CD14-positive monocyte (primary cell): ENCODE results near the gene THSD7A. TPM values are rescaled to one million over a fixed set of nuclear protein-coding genes. Genes with fewer than 3 reads are reported as not detected.

Experiments used
- DNase-seq, 3 donors: peaks; one replicate each; pipeline ENCODE4 v3.0.0-alpha.2; 2011 to 2022
- H2AFZ ChIP-seq: 2 replicates; pipeline ENCODE4 v1.6.0; 2012; ENCODE audit warnings: mild to moderate bottlenecking, low read depth, low read length, inconsistent platforms; ENCODE audit not compliant: insufficient read depth, poor library complexity, severe bottlenecking
- H3K27ac ChIP-seq, 2 donors: 1 replicate in 1 of 2; 2 replicates in 1 of 2; pipeline ENCODE4 v1.5.1; 2012 to 2013; ENCODE audit warnings: low read length in 2 of 2, control low read depth in 1 of 2, inconsistent platforms in 1 of 2, low read depth in 1 of 2, mild to moderate bottlenecking in 1 of 2
- H3K27me3 ChIP-seq, 2 donors: one replicate each; pipeline versions ENCODE4 v1.6.0 to v1.6.1; 2011 to 2013; ENCODE audit warnings: low read length in 2 of 2; ENCODE audit not compliant: control insufficient read depth in 2 of 2, insufficient read depth in 2 of 2
- H3K36me3 ChIP-seq, 2 donors: replicated peaks in 1 of 2; 1 replicate in 1 of 2; 2 replicates in 1 of 2; pipeline versions ENCODE4 v1.5.1 to v1.6.1; 2012 to 2013; ENCODE audit warnings: low read length in 2 of 2, control low read depth in 1 of 2, inconsistent platforms in 1 of 2, mild to moderate bottlenecking in 1 of 2; ENCODE audit not compliant: insufficient read depth in 2 of 2, control insufficient read depth in 1 of 2
- H3K4me1 ChIP-seq, 2 donors: 1 replicate in 1 of 2; 2 replicates in 1 of 2; pipeline versions ENCODE4 v1.5.1 to v1.6.1; 2012 to 2013; ENCODE audit warnings: low read length in 2 of 2, control low read depth in 1 of 2, inconsistent platforms in 1 of 2, mild to moderate bottlenecking in 1 of 2, moderate library complexity in 1 of 2; ENCODE audit not compliant: insufficient read depth in 2 of 2, control insufficient read depth in 1 of 2
- H3K4me2 ChIP-seq: replicated peaks from 2 replicates; pipeline ENCODE3; 2012; ENCODE audit warnings: low read length, moderate library complexity, mild to moderate bottlenecking; ENCODE audit not compliant: poor library complexity, severe bottlenecking; ENCODE audit errors: extremely low read depth
- H3K4me3 ChIP-seq, 3 experiments: fragments of 200-600 bp in 1 of 3; sonication (generic) in 1 of 3; replicated peaks in 1 of 3; 1 replicate in 2 of 3; 2 replicates in 1 of 3; pipeline ENCODE4 v1.5.1; 2011 to 2013; ENCODE audit warnings: low read length in 3 of 3, mild to moderate bottlenecking in 3 of 3, control low read depth in 2 of 3, low read depth in 2 of 3, inconsistent platforms in 1 of 3, moderate library complexity in 1 of 3
- H3K79me2 ChIP-seq: 2 replicates; pipeline ENCODE4 v1.6.0; 2012; ENCODE audit warnings: mild to moderate bottlenecking, control low read depth, inconsistent platforms, low read length, moderate library complexity; ENCODE audit not compliant: insufficient read depth
- H3K9ac ChIP-seq: 2 replicates; pipeline ENCODE4 v1.6.0; 2017; ENCODE audit warnings: low read length, mild to moderate bottlenecking; ENCODE audit not compliant: insufficient read depth, poor library complexity, severe bottlenecking
- H3K9me3 ChIP-seq, 2 donors: replicated peaks in 1 of 2; 1 replicate in 1 of 2; 2 replicates in 1 of 2; pipeline versions ENCODE4 v1.5.1 to v1.6.1; 2012 to 2013; ENCODE audit warnings: low read length in 2 of 2, control low read depth in 1 of 2; ENCODE audit not compliant: control insufficient read depth in 1 of 2, insufficient read depth in 1 of 2
- H4K20me1 ChIP-seq: 2 replicates; pipeline ENCODE4 v1.6.0; 2012; ENCODE audit warnings: mild to moderate bottlenecking, low read length, control low read depth, moderate library complexity; ENCODE audit not compliant: insufficient read depth
- H3K27ac Mint-ChIP-seq, 7 donors: one replicate each; pipeline ENCODE4 v1.8.0; 2020; ENCODE audit warnings: mild to moderate bottlenecking in 7 of 7, mixed read lengths in 7 of 7, moderate library complexity in 6 of 7, inconsistent platforms in 2 of 7
- H3K27me3 Mint-ChIP-seq, 3 donors: one replicate each; pipeline ENCODE4 v1.8.0; 2021 to 2022; ENCODE audit warnings: low read depth in 3 of 3, mild to moderate bottlenecking in 3 of 3, mixed read lengths in 3 of 3, moderate library complexity in 3 of 3, inconsistent platforms in 1 of 3
- H3K36me3 Mint-ChIP-seq, 2 donors: one replicate each; pipeline ENCODE4 v1.8.0; 2020; ENCODE audit warnings: mixed read lengths in 2 of 2, inconsistent platforms in 1 of 2, mild to moderate bottlenecking in 1 of 2
- H3K4me1 Mint-ChIP-seq: one replicate; pipeline ENCODE4 v1.8.0; 2020; ENCODE audit warnings: mild to moderate bottlenecking, mixed read lengths
- H3K4me3 Mint-ChIP-seq, 2 donors: one replicate each; pipeline ENCODE4 v1.8.0; 2020; ENCODE audit warnings: mild to moderate bottlenecking in 2 of 2, mixed read lengths in 2 of 2, moderate library complexity in 1 of 2
- H3K9me3 Mint-ChIP-seq, 7 donors: one replicate each; pipeline ENCODE4 v1.8.0; 2020 to 2022; ENCODE audit warnings: mixed read lengths in 7 of 7, mild to moderate bottlenecking in 6 of 7, moderate library complexity in 6 of 7, inconsistent platforms in 2 of 7
- CTCF ChIP-seq: fragments of 200-600 bp; IDR thresholded peaks from one replicate; pipeline ENCODE4 v1.8.0; 2022; ENCODE audit warnings: antibody characterized with exemption, mild to moderate bottlenecking
- WGBS: methylation state at CpG from one replicate; pipeline ENCODE4 v1.1.5; 2013; ENCODE audit warnings: missing lambda C conversion rate; ENCODE audit not compliant: insufficient coverage; 5-methylcytosine and 5-hydroxymethylcytosine counted together
- intact Hi-C, 2 donors: fragments of 100-400 bp; cut with micrococcal nuclease; formaldehyde crosslinking; loops; one replicate each; pipeline versions ENCODE4 v1.15.0 to v1.15.1; 2023
- polyA plus RNA-seq, 3 donors: library from polyadenylated mRNA; depleted of rRNA in 1 of 3; unstranded in 2 of 3; stranded (reverse) in 1 of 3; fragments of 300-500 nt in 2 of 3; fragments of >200 nt in 1 of 3; fragmentation: Illumina TruSeq in 2 of 3; gene quantifications; 1 replicate in 2 of 3; 2 replicates in 1 of 3; pipeline ENCODE4 v1.2.3, GENCODE V29; 2012 to 2021

The THSD7A gene
- polyA plus RNA-seq, 3 donors, result under 0.01 TPM; not detected in 2

DNA sequence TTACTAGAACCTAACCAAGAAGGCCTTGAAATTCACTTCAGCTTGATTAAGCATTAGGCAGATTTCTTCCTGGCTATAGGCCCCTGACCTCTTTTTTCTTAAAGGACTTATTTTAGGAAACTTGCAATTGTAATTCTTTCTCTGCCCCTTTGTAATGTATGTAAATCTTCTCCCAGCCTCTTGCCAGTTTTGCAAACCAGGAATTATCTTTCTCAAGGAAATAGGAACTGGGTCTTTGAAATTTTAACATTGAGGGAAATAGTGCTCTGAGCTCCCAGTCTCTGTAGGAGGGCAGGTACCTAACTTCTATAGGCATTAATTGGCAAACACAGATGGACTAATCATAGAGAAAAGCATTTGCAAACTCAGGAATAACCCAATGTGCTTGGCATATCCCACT, 342.7 kb downstream of the THSD7A start:
- Histone ChIP-seq H3K79me2 (no peaks in the 10 kb centered on the region), H3K36me3 (no peaks in the 10 kb centered on the region), H4K20me1 (no peaks in the 10 kb centered on the region), H2AFZ (no peak overlapping the region), H3K27me3 (no peaks in the 10 kb centered on the region), H3K4me3 (no peak overlapping the region), H3K9me3 (no peaks in the 10 kb centered on the region), H3K4me2 (no peak overlapping the region), H3K27ac (no peak overlapping the region), H3K4me1 (peaks cover 17 to 18% of the 10 kb centered on the region in 2 donors), H3K9ac (no peak overlapping the region)
- Mint-ChIP-seq H3K27me3 (no peaks in the 10 kb centered on the region), H3K9me3 (peaks cover 2 to 6% (median 3%) of the 10 kb centered on the region in 7 donors), H3K36me3 (no peaks in the 10 kb centered on the region), H3K27ac (no peak overlapping the region), H3K4me3 (no peak overlapping the region), H3K4me1 (peaks cover 16% of the 10 kb centered on the region)
- TF ChIP-seq CTCF, result no peak
- intact Hi-C loops, result no loop called here
- DNase-seq, result no peak

DNA sequence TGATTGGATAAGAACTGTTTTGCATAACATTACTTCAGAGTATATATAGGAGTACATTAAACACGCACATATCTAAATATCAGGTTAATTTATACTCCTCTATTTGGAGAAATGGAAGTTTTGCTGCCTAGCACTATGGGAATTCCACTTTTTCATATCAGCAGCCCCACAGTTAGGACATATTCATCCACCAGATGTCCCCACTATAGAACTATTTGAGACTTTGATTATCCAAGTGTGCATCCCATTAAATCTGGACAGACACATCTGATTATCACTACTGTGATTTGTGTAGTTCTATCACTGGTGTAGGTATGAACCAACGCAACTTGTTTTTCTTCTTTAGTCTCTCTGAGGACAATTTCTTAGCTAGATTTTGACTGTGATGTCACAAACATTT, 345.7 kb downstream of the THSD7A start:
- Histone ChIP-seq H3K4me2 (no peak overlapping the region), H3K36me3 (no peaks in the 10 kb centered on the region), H3K4me3 (no peak overlapping the region), H3K27ac (no peak overlapping the region), H4K20me1 (no peaks in the 10 kb centered on the region), H3K4me1 (peaks cover 0 to 3% of the 10 kb centered on the region in 2 donors), H3K9me3 (no peaks in the 10 kb centered on the region), H2AFZ (no peak overlapping the region), H3K9ac (no peak overlapping the region), H3K27me3 (no peaks in the 10 kb centered on the region), H3K79me2 (no peaks in the 10 kb centered on the region)
- peaks cover 2 to 6% (median 3%) of the 10 kb centered on the region in 7 donors for H3K9me3 Mint-ChIP-seq
- peaks cover 0 to 2% (median 0%) of the 10 kb centered on the region in 3 donors for H3K27me3 Mint-ChIP-seq
- DNase-seq, result no peak
- H3K4me1 Mint-ChIP-seq, result peaks cover 5% of the 10 kb centered on the region
- intact Hi-C loops, result no loop called here
- no CpG with 5 or more reads among the region's 2 CpGs for WGBS
- no peak for TF ChIP-seq CTCF
- no peak overlapping the region for H3K4me3 Mint-ChIP-seq
- H3K36me3 Mint-ChIP-seq, result no peaks in the 10 kb centered on the region
- H3K27ac Mint-ChIP-seq, result no peak overlapping the region
